ENCODE measurements around the gene KCNA1.

DNA sequence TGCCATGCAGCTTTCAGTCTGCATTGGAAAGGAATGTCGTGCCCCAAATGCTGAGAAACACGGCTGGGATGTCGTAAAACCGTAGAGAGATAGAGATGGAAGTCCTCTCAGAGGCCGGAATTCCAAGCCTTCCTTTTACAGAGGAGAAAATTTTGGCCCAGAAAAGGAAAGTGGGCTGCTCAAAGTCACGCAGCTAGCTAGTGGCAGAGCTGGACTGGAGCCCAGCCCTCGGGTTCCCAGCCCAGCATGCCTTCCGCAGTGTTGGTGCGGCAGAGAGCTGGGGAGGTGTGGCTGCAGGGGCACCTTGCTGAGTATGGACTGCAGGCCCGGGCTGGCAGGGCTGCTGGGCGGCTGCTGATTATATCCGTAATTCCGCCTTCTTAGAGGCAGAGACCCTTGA lies 50.3 kb downstream of the KCNA1 start:
- no peak for TF ChIP-seq MAZ (IDR thresholded peaks at IDR 0.05; ENCODE audit: borderline replicate concordance, low read depth, low read length)
- TF ChIP-seq POLR2A (IDR thresholded peaks at IDR 0.05; ENCODE audit: low read depth, low read length): no peak

Measured in IMR-90 (cell line).